ENCODE data around the gene PLK3. TPM values are rescaled to one million over a fixed set of nuclear protein-coding genes. Genes with fewer than 3 reads are reported as not detected.

Gene PLK3
- total and polyA plus RNA-seq, 9 of the 15 experiments (the other 6 are each of a cell fraction or from before 2014, with no cell fraction given) = 0.52 to 22.7 (median 11.0) TPM

- no peak for TF ChIP-seq ZBTB1 (CRISPR knock-in tag; IDR thresholded peaks at IDR 0.05; ENCODE audit: borderline replicate concordance, low read depth)
- TF ChIP-seq CBFA2T2 (conservative IDR thresholded peaks at IDR 0.05) = peak; percentile 26; the same call in 1 of the 2 replicates
- TF ChIP-seq ZNF347 (CRISPR knock-in tag; IDR thresholded peaks at IDR 0.05; ENCODE audit: low read depth) = peak; percentile 45; the same call in 1 of the 2 replicates
- TF ChIP-seq ZNF507 (tag; conservative IDR thresholded peaks at IDR 0.05) = no peak
- TF ChIP-seq TAF1 (IDR thresholded peaks at IDR 0.05; ENCODE audit: control insufficient read depth, extremely low read depth, insufficient read depth, low read length, severe bottlenecking) = peak; percentile 61
- TF ChIP-seq PHB (CRISPR knock-in tag; IDR thresholded peaks at IDR 0.05) = peak; percentile 99
- TF ChIP-seq ZNF561 (CRISPR knock-in tag; conservative IDR thresholded peaks at IDR 0.05) = peak; percentile 55; the same call in 1 of the 2 replicates
- TF ChIP-seq RBM34 (IDR thresholded peaks at IDR 0.05; ENCODE audit: borderline replicate concordance, insufficient read depth, low read length) = no peak
- TF ChIP-seq LEF1 (IDR thresholded peaks at IDR 0.05) = peak; percentile 88
- no peak for TF ChIP-seq ZSCAN32 (CRISPR knock-in tag; IDR thresholded peaks at IDR 0.05)
- no peak for TF ChIP-seq SRSF9 (IDR thresholded peaks at IDR 0.05; ENCODE audit: borderline replicate concordance, low read depth, low read length)
- TF ChIP-seq TSHZ1 (CRISPR knock-in tag; IDR thresholded peaks at IDR 0.05) = no peak
- no peak for TF ChIP-seq ZNF133 (CRISPR knock-in tag; IDR thresholded peaks at IDR 0.05)
- TF ChIP-seq E2F8 (IDR thresholded peaks at IDR 0.05; ENCODE audit: low read depth, partially characterized antibody) = peak; percentile 79
- no peak for TF ChIP-seq CHD1 (IDR thresholded peaks at IDR 0.05; ENCODE audit: low read length)
- TF ChIP-seq HES1 (IDR thresholded peaks at IDR 0.05; ENCODE audit: low read depth) = 0 out of 2 replicates have a peak, but pooled peaks have one; percentile 57
- TF ChIP-seq ZNF436 (CRISPR knock-in tag; IDR thresholded peaks at IDR 0.05) = peak; percentile 90
- no peak for TF ChIP-seq EWSR1 (IDR thresholded peaks at IDR 0.05; ENCODE audit: borderline replicate concordance, low read depth, partially characterized antibody)
- peak; percentile 96 for TF ChIP-seq NUFIP1 (IDR thresholded peaks at IDR 0.05; ENCODE audit: partially characterized antibody)
- TF ChIP-seq ZNF175 (CRISPR knock-in tag; IDR thresholded peaks at IDR 0.05; ENCODE audit: low read depth) = no peak; the same call in 1 of the 2 replicates
- no peak for TF ChIP-seq RBM17 (IDR thresholded peaks at IDR 0.05; ENCODE audit: borderline replicate concordance, low read depth, low read length)
- TF ChIP-seq ZNF76 (CRISPR knock-in tag; IDR thresholded peaks at IDR 0.05; ENCODE audit: borderline replicate concordance) = peak; percentile 85; the same call in 1 of the 2 replicates
Observed at GRCh38 chr1:44819608-44820327, 19.6 kb downstream of the PLK3 start (continued).
